ENCODE measurements around the gene NCK2. TPM values are rescaled to one million over a fixed set of nuclear protein-coding genes. Genes with fewer than 3 reads are reported as not detected.

NCK2 gene
- total and polyA plus RNA-seq, 2 of the 13 experiments (the other 11 are each of a cell fraction or from before 2014, with no cell fraction given), result 14.8 to 23.5 TPM

DNA sequence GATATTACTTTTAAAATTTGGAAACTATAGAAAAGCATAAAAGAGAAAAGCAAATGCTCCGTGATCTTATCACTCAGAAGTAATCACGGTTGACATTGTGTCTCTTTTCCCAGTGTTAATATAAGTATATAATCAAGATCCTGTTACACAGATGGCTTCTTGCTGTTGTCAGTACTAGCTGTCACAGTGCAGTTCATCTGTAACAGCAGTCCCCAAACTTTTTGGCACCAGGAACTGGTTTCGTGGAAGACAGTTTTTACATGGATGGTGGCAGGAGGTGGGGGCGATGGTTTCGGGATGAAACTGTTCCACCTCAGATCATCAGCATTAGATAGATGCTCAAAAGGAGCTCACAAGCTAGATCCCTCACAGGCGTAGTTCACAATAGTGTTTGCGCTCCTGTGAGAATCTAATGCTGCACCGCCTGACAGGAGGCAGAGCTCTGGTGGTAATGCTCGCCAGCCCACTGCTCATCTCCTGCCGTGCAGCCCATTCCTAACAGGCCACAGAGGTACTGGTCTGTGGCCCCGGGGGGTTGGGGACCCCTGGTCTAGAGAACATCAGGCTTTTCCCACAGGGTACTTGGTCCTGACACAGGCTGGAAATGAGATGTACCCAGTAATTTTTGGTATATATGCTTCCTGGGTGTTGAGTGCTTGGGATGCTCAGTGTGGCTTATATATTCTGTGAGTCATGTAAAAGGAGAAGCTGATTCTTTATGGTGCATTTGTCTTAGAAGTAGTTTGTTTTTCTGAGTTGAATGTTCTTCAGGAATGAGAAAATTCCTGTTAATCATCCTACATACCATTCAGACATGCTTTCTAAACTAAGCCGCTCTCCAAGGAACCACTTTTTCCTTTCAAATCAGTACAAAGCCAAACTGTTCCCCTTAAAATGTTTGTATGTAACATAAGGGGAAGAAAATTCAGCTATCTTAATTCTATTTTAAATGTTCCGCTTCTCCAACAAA is 121.8 kb downstream of the NCK2 start:
- DNase-seq (ENCODE audit: low spot score), result no peak
- H3K9me3 ChIP-seq (ENCODE audit: low read length), result no peaks in the 10 kb centered on the region
- no TSS peak for BruUV-seq (replicated peaks)
- no peaks in the 10 kb centered on the region for H4K20me1 ChIP-seq (ENCODE audit: insufficient read depth, low read length)
- no peak overlapping the region for H3K4me3 ChIP-seq (replicated peaks in 1 of 3; ENCODE audit: insufficient read depth in 1 of 3, low read depth in 2 of 3, low read length in 3 of 3)
- TF ChIP-seq POGZ (CRISPR knock-in tag; IDR thresholded peaks at IDR 0.05), result no peak
- no peak for TF ChIP-seq SIN3A (IDR thresholded peaks at IDR 0.05; ENCODE audit: borderline replicate concordance, low read depth, low read length)
- TF ChIP-seq SMAD1 (CRISPR knock-in tag; IDR thresholded peaks at IDR 0.05; ENCODE audit: borderline replicate concordance, low read depth), result no peak
- no peak for TF ChIP-seq ATAD3A (CRISPR knock-in tag; IDR thresholded peaks at IDR 0.05)
- no peak for TF ChIP-seq CREB1 (IDR thresholded peaks at IDR 0.05)
- TF ChIP-seq CREB1 (CRISPR knock-in tag; IDR thresholded peaks at IDR 0.05), result no peak
- TF ChIP-seq FOXK2 (IDR thresholded peaks at IDR 0.05), result no peak
- no peak for TF ChIP-seq FOSL1 (CRISPR knock-in tag; IDR thresholded peaks at IDR 0.05; ENCODE audit: borderline replicate concordance)
- TF ChIP-seq, protein P1, sequence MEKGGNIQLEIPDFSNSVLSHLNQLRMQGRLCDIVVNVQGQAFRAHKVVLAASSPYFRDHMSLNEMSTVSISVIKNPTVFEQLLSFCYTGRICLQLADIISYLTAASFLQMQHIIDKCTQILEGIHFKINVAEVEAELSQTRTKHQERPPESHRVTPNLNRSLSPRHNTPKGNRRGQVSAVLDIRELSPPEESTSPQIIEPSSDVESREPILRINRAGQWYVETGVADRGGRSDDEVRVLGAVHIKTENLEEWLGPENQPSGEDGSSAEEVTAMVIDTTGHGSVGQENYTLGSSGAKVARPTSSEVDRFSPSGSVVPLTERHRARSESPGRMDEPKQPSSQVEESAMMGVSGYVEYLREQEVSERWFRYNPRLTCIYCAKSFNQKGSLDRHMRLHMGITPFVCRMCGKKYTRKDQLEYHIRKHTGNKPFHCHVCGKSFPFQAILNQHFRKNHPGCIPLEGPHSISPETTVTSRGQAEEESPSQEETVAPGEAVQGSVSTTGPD (CRISPR knock-in tag; IDR thresholded peaks at IDR 0.05), result no peak
- H3K36me3 ChIP-seq (replicated peaks in 1 of 2; ENCODE audit: control insufficient read depth in 1 of 2, insufficient read depth in 2 of 2, low read length in 2 of 2), result no peaks in the 10 kb centered on the region; a peak in 1 of 5 replicates
- no peak for FAIRE-seq
- intact Hi-C loops (cut with micrococcal nuclease; ENCODE audit: unreplicated experiment), result no loop called here
- POLR2A ChIA-PET, result no interaction called here
- H3K27ac ChIP-seq (ENCODE audit: extremely low read length, insufficient read depth, low read length), result no peak overlapping the region
- no peak overlapping the region for H3K9ac ChIP-seq (ENCODE audit: insufficient read depth, low read depth, low read length)
- ATAC-seq, result no peak
- CTCF ChIA-PET (ENCODE audit: low intra/inter-chr PET ratio, low total read pairs), result no interaction called here
- WGBS (ENCODE audit: low lambda C conversion rate), result 97% methylated on average over 13 of the region's 13 CpGs
- no peak overlapping the region for H2AFZ ChIP-seq (ENCODE audit: low read length)
- H3K4me2 ChIP-seq (ENCODE audit: low read depth, low read length), result no peak overlapping the region
- H3K27me3 ChIP-seq (ENCODE audit: control insufficient read depth in 1 of 2, insufficient read depth in 2 of 2, low read length in 2 of 2), result no peaks in the 10 kb centered on the region
- in situ Hi-C loops (cut with HindIII; ENCODE audit: extremely low pct_ligation_motif_present, low pct_unique_long_range_greater_than_20kb), result no loop called here
- H3K4me1 ChIP-seq (ENCODE audit: insufficient read depth, low read length), result no peaks in the 10 kb centered on the region
- H3K79me2 ChIP-seq (ENCODE audit: insufficient read depth, low read length), result no peaks in the 10 kb centered on the region

All from HepG2 (cell line).